Right lobe of liver (tissue), 6 donors: Measurements from ENCODE around the gene AKR7A2. TPM values are rescaled to one million over a fixed set of nuclear protein-coding genes. Genes with fewer than 3 reads are reported as not detected.
A peak's percentile ranks its signal among the peaks of the same experiment; 100 is the strongest.

Source experiments
- ATAC-seq, 4 donors: fragments of 200-7000 bp; cut with Tn5 transposase; one replicate each; pipeline ENCODE4 v1.9.1; 2020; ENCODE audit warnings: mild to moderate bottlenecking in 4 of 4, moderate library complexity in 4 of 4
- DNase-seq, 3 donors: peaks; one replicate each; pipeline ENCODE4 v3.0.0-alpha.2; 2020
- H3K27ac ChIP-seq, 3 donors: fragments of 200-600 bp; one replicate each; pipeline ENCODE4 v1.8.0; 2022
- H3K27me3 ChIP-seq, 2 donors: fragments of 200-600 bp; one replicate each; pipeline ENCODE4 v1.8.0; 2022
- H3K36me3 ChIP-seq, 4 donors: fragments of 200-600 bp; sonication (generic) in 1 of 4; one replicate each; pipeline versions ENCODE4 v1.5.1 to v1.8.0; 2017 to 2022; ENCODE audit warnings: control low read depth in 1 of 4
- H3K4me1 ChIP-seq, 4 donors: fragments of 200-600 bp; sonication (generic) in 1 of 4; one replicate each; pipeline versions ENCODE4 v1.5.1 to v1.8.0; 2017 to 2022; ENCODE audit warnings: control low read depth in 1 of 4
- H3K4me3 ChIP-seq, 3 donors: fragments of 200-600 bp; one replicate each; pipeline ENCODE4 v1.8.0; 2022
- H3K9me3 ChIP-seq, 4 donors: fragments of 200-600 bp; sonication (generic) in 1 of 4; one replicate each; pipeline versions ENCODE4 v1.5.1 to v1.8.0; 2017 to 2022; ENCODE audit warnings: control low read depth in 1 of 4
- POLR2A ChIP-seq: fragments of 450-650 bp; IDR thresholded peaks from one replicate; pipeline ENCODE4 v1.6.1; 2017; ENCODE audit warnings: antibody characterized with exemption, mild to moderate bottlenecking
- WGBS: methylation state at CpG from one replicate; pipeline ENCODE4 v1.1.6; 2018; ENCODE audit warnings: low coverage, low lambda C conversion rate; ENCODE audit not compliant: insufficient coverage; ENCODE audit errors: missing lambda C conversion rate; 5-methylcytosine and 5-hydroxymethylcytosine counted together
- intact Hi-C, 2 donors: fragments of 100-400 bp; cut with DNase I; formaldehyde crosslinking; loops; one replicate each; pipeline versions ENCODE4 v1.11.2 to v1.14.1; 2022
- total RNA-seq, 6 experiments: library from RNA; depleted of rRNA in 2 of 6; stranded (reverse); fragments of >200 nt in 2 of 6; fragmentation: NEBNext Ultra II Directional in 3 of 6; extraction: Animal tissue kit (Norgen Biotek cat#: 25700) in 3 of 6; gene quantifications; one replicate each; pipeline versions ENCODE4 v1.1.0 to v1.2.4, GENCODE V29; 2016 to 2023
- TF ChIP-seq, protein P1 (sequence below), 4 donors: fragments of 200-600 bp in 3 of 4; fragments of 450-650 bp in 1 of 4; IDR thresholded peaks; one replicate each; pipeline versions ENCODE4 v1.5.1 to v1.8.0; 2016 to 2022; ENCODE audit warnings: antibody characterized with exemption in 4 of 4, mild to moderate bottlenecking in 2 of 4
- donor health status: DM: no; HTN: yes; CAD: no.
- donor health status: DM: no; HTN: no; CAD: no.
- donor health status: DM: no; HTN: no; CAD: no.
- donor health status: DM: no; HTN: yes; CAD: no.
- donor health status: DM: no; HTN: yes; CAD: no.

The AKR7A2 gene
- total RNA-seq, 6 experiments from 2014 or later, result 41.4 to 85.1 (median 51.2) TPM

- Histone ChIP-seq H3K27ac (no peak overlapping the region), H3K4me1 (no peaks in the 10 kb centered on the region), H3K4me3 (no peak overlapping the region), H3K36me3 (peaks cover 0 to 38% (median 3%) of the 10 kb centered on the region in 4 donors), H3K27me3 (no peaks in the 10 kb centered on the region), H3K9me3 (no peaks in the 10 kb centered on the region)
- intact Hi-C loops, result no loop called here
- DNase-seq, result no peak
- ATAC-seq, result no peak
- TF ChIP-seq POLR2A, result no peak
- 30% methylated on average over 2 of the region's 23 CpGs for WGBS
These were observed 12.2 kb upstream of the AKR7A2 start for GRCh38 chr1:19323987-19324664.

- ATAC-seq (peak in 2 of 4 donors; percentile 12 to 44), DNase-seq (peak in 1 of 3 donors; percentile 44)
- WGBS, result 69% methylated on average over 10 of the region's 10 CpGs
- TF ChIP-seq POLR2A, result no peak
- TF ChIP-seq, protein P1, sequence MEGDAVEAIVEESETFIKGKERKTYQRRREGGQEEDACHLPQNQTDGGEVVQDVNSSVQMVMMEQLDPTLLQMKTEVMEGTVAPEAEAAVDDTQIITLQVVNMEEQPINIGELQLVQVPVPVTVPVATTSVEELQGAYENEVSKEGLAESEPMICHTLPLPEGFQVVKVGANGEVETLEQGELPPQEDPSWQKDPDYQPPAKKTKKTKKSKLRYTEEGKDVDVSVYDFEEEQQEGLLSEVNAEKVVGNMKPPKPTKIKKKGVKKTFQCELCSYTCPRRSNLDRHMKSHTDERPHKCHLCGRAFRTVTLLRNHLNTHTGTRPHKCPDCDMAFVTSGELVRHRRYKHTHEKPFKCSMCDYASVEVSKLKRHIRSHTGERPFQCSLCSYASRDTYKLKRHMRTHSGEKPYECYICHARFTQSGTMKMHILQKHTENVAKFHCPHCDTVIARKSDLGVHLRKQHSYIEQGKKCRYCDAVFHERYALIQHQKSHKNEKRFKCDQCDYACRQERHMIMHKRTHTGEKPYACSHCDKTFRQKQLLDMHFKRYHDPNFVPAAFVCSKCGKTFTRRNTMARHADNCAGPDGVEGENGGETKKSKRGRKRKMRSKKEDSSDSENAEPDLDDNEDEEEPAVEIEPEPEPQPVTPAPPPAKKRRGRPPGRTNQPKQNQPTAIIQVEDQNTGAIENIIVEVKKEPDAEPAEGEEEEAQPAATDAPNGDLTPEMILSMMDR (IDR thresholded peaks at IDR 0.05), result no peak
- Histone ChIP-seq H3K9me3 (no peaks in the 10 kb centered on the region), H3K27ac (no peak overlapping the region), H3K4me1 (no peaks in the 10 kb centered on the region), H3K36me3 (peaks cover 0 to 29% (median 3%) of the 10 kb centered on the region in 4 donors), H3K27me3 (no peaks in the 10 kb centered on the region), H3K4me3 (no peak overlapping the region)
- intact Hi-C loops, result no loop called here
These were observed 10.5 kb upstream of the AKR7A2 start for GRCh38 chr1:19322481-19322880.

DNA sequence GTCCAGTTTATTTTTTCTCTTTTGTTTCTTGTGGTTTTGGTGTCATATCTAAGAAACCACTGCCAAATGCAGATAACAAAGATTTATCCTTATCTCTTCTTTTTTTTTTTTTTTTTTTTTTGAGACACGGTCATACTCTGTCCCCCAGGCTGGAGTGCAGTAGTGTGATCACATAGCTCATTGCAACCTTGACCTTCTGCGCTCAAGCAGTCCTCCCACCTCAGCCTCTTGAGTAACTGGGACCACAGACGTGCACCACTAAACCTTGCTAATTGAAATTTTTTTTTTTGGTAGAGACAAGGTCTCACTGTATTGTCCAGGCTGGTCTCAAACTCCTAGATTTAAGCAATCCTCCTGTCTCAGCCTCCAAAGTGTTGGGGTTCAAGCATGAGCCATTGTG is 9.1 kb upstream of the AKR7A2 start:
- Histone ChIP-seq H3K9me3 (no peaks in the 10 kb centered on the region), H3K4me3 (no peak overlapping the region), H3K27ac (no peak overlapping the region), H3K4me1 (no peaks in the 10 kb centered on the region), H3K27me3 (no peaks in the 10 kb centered on the region), H3K36me3 (peaks cover 0 to 24% (median 3%) of the 10 kb centered on the region in 4 donors)
- TF ChIP-seq, protein P1 (IDR thresholded peaks at IDR 0.05), result no peak
- no peak for TF ChIP-seq POLR2A
- 89% methylated on average over 3 of the region's 3 CpGs for WGBS
- ATAC-seq (no peak), DNase-seq (no peak)
- intact Hi-C loops, result no loop called here

DNA sequence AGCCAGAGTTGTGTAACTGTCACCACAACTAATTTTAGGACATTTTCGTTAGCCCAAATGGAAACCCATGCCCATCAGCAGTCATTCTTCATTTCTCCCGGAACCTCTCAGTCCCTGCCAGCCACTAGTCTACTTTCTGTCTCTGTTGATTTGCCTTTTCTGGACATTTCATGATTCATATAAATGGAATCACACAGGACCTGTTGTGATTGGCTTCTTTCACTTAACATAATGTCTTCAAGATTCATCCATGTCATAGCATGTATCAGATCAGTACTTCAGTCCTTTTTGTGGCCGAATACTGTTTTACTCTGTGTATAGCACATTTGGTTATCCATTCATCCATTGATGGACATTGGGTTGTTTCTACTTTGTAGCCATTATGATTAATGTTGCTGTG is 7.3 kb upstream of the AKR7A2 start:
- DNase-seq (no peak), ATAC-seq (no peak)
- 81% methylated on average over 2 of the region's 3 CpGs for WGBS
- TF ChIP-seq POLR2A, result no peak
- TF ChIP-seq, protein P1 (IDR thresholded peaks at IDR 0.05), result no peak
- H3K4me3 ChIP-seq, result no peak overlapping the region
- no peaks in the 10 kb centered on the region for H3K9me3 ChIP-seq
- no peaks in the 10 kb centered on the region for H3K4me1 ChIP-seq
- no peak overlapping the region for H3K27ac ChIP-seq
- peaks cover 0 to 11% (median 2%) of the 10 kb centered on the region in 4 donors for H3K36me3 ChIP-seq
- intact Hi-C loops, result no loop called here
- no peaks in the 10 kb centered on the region for H3K27me3 ChIP-seq

GRCh38 chr1:19317126-19317910 is 5.4 kb upstream of the AKR7A2 start:
- peaks cover 0 to 10% (median 4%) of the 10 kb centered on the region in 4 donors for H3K4me1 ChIP-seq
- 58% methylated on average over 2 of the region's 13 CpGs for WGBS
- H3K27me3 ChIP-seq, result no peaks in the 10 kb centered on the region
- TF ChIP-seq, protein P1 (IDR thresholded peaks at IDR 0.05), result no peak
- TF ChIP-seq POLR2A, result no peak
- intact Hi-C loops, result no loop called here
- no peak overlapping the region for H3K4me3 ChIP-seq
- H3K9me3 ChIP-seq, result no peaks in the 10 kb centered on the region
- H3K27ac ChIP-seq, result no peak overlapping the region
- DNase-seq (peak in 1 of 3 donors; percentile 47), ATAC-seq (no peak)
- peaks cover 0 to 4% (median 1%) of the 10 kb centered on the region in 4 donors for H3K36me3 ChIP-seq
